GM20431 (cell line): ENCODE data around the gene SNRPA1.
"Not testable (repeated sequence)": the region's sequence is repeated elsewhere in the genome, so short reads cannot be mapped to it uniquely, and the experiment has no call there.

Experiments
- in situ Hi-C: fragments of 300-500 bp; cut with MseI, MboI; formaldehyde crosslinking; loops from one replicate; pipeline ENCODE4 v1.15.0; 2020; ENCODE audit warnings: low sequenced_read_pairs; ENCODE audit not compliant: unreplicated experiment

SNRPA1 gene

GRCh38 chr15:101294731-101295606 lies at the start of gene SNRPA1:
SNRPA1 (minus strand) TSS chr15:101295248; CDS start chr15:101295178, 70 bp downstream.
- in situ Hi-C loops: loop anchor here (10.0 kb wide), 1 partner anchor 350 kb away; no protein-coding TSS in a partner anchor

- in situ Hi-C loops: no loop called here
Measured at GRCh38 chr15:101342056-101342455, 47.0 kb upstream of the SNRPA1 start.

- in situ Hi-C loops: no loop called here
Measured at GRCh38 chr15:101338502-101339057, 43.5 kb upstream of the SNRPA1 start.

- in situ Hi-C loops: no loop called here
Measured at GRCh38 chr15:101337976-101338375, 42.9 kb upstream of the SNRPA1 start.

GRCh38 chr15:101333907-101334789 lies 39.1 kb upstream of the SNRPA1 start:
- in situ Hi-C loops: not testable (repeated sequence)

GRCh38 chr15:101332061-101332467 lies 37.0 kb upstream of the SNRPA1 start:
- in situ Hi-C loops: no loop called here

- in situ Hi-C loops: no loop called here
Measured at GRCh38 chr15:101329867-101330380, 34.9 kb upstream of the SNRPA1 start.

- in situ Hi-C loops: no loop called here
Measured at GRCh38 chr15:101329309-101329863, 34.3 kb upstream of the SNRPA1 start.

GRCh38 chr15:101328001-101328400 lies 33.0 kb upstream of the SNRPA1 start:
- in situ Hi-C loops: no loop called here

- in situ Hi-C loops: no loop called here
Measured at GRCh38 chr15:101327147-101327740, 32.2 kb upstream of the SNRPA1 start.

GRCh38 chr15:101326462-101327146 lies 31.6 kb upstream of the SNRPA1 start:
- in situ Hi-C loops: no loop called here

- in situ Hi-C loops: no loop called here
Measured at GRCh38 chr15:101326026-101326315, 30.9 kb upstream of the SNRPA1 start.

- in situ Hi-C loops: no loop called here
Measured at GRCh38 chr15:101325263-101326025, 30.4 kb upstream of the SNRPA1 start.

GRCh38 chr15:101324524-101325177 lies 29.6 kb upstream of the SNRPA1 start:
- in situ Hi-C loops: no loop called here

- in situ Hi-C loops: no loop called here
Measured at GRCh38 chr15:101323793-101324523, 28.9 kb upstream of the SNRPA1 start.

GRCh38 chr15:101322854-101323477 lies 27.9 kb upstream of the SNRPA1 start:
- in situ Hi-C loops: no loop called here
